NCI-H82 treated with DMSO at 0.1 percent for 48 hours (cell line): ENCODE results near the gene C1orf174.

Experiments
- DNase-seq: peaks from one replicate; lab custom pipeline; 2025; ENCODE audit not compliant: unreplicated experiment; lab: John Stamatoyannopoulos, UW

Gene C1orf174

GRCh38 chr1:3898475-3898735 is 1.7 kb downstream of the C1orf174 start:
- DNase-seq, result no peak

GRCh38 chr1:3896396-3897000 is 3.6 kb downstream of the C1orf174 start:
- no peak for DNase-seq

- no peak for DNase-seq
Measured at GRCh38 chr1:3895951-3896325, 4.1 kb downstream of the C1orf174 start.

- DNase-seq, result no peak
Measured at GRCh38 chr1:3895279-3895950, 4.7 kb downstream of the C1orf174 start.

GRCh38 chr1:3894626-3895278 is 5.3 kb downstream of the C1orf174 start:
- DNase-seq, result no peak

GRCh38 chr1:3893190-3893589 is 6.9 kb downstream of the C1orf174 start:
- DNase-seq, result no peak

GRCh38 chr1:3892748-3893147 is 7.3 kb downstream of the C1orf174 start:
- no peak for DNase-seq

- no peak for DNase-seq
Measured at GRCh38 chr1:3891329-3891865, 8.7 kb downstream of the C1orf174 start.

GRCh38 chr1:3890389-3891328 is 9.4 kb downstream of the C1orf174 start:
- no peak for DNase-seq

GRCh38 chr1:3889936-3890335 is 10.1 kb downstream of the C1orf174 start:
- DNase-seq, result no peak

GRCh38 chr1:3888301-3888700 is 11.8 kb downstream of the C1orf174 start:
- no peak for DNase-seq

GRCh38 chr1:3886691-3887090 is 13.4 kb downstream of the C1orf174 start:
- no peak for DNase-seq

GRCh38 chr1:3886106-3886670 is 13.9 kb downstream of the C1orf174 start:
- DNase-seq, result no peak

GRCh38 chr1:3885611-3886010 is 14.5 kb downstream of the C1orf174 start:
- DNase-seq, result no peak

- DNase-seq, result no peak
Measured at GRCh38 chr1:3884966-3885365, 15.1 kb downstream of the C1orf174 start.

GRCh38 chr1:3883194-3883925 is 16.7 kb downstream of the C1orf174 start:
- DNase-seq, result no peak

GRCh38 chr1:3881193-3881480 is 18.9 kb downstream of the C1orf174 start:
- DNase-seq, result no peak

GRCh38 chr1:3880429-3881192 is 19.5 kb downstream of the C1orf174 start:
- no peak for DNase-seq

- no peak for DNase-seq
Measured at GRCh38 chr1:3879787-3880428, 20.2 kb downstream of the C1orf174 start.
